M059J (cell line): ENCODE data around the gene MTFR1L. TPM values are rescaled to one million over a fixed set of nuclear protein-coding genes. Genes with fewer than 3 reads are reported as not detected.

Source experiments
- DNase-seq: peaks from one replicate; pipeline ENCODE4 v3.0.0-alpha.2; 2012; ENCODE audit warnings: low read depth
- total RNA-seq: library from RNA; depleted of rRNA; stranded (reverse); fragments of >200 nt; shearing (Covaris generic); gene quantifications from 2 replicates; pipeline ENCODE4 v1.2.3, GENCODE V29; 2014

Gene MTFR1L
- total RNA-seq, 1 experiment from 2014 or later: 45.6 TPM

DNA sequence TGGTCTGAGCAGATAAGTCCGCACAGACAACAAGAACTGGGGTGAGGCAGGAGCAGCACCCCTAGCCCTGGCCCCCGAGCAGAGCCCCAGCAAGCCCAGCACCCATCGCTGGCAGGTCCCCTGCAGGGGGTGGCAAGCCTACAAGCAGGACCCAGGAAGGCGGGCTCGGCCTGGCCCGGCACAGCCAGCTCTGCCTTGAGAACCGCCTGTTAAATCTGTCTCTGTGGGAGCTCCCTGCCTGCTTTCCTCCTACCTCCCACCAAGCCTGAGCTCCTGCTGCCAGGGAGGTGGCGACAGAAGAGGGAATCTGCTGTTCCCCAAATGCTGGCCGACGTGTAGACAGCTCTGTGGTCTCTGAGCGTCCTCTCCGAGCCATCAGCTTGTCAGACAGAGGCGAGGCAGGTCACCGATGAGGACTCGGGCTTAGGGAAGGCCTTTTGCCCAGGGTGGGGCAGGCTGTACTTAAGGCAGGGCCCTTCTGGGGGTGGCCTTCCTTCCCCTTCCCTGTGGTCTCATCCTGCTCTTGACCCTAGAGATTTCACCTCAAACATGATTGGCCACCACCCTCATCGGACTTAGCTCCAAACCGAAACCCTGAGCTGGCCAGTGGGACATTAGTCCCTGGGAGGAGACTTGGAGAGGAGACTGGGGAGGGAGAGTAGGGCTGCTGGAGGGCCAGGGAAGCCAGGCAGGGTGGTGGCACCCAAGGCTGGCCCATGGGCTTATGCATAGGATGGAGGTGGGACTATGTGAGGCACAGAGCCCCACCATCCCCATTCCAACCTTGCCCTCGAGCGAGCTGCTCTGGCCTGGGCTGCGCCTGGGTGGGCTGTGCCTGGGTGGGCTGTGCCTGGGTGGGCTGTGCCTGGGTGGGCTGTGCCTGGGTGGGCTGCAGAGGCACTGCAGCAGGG lies 12.0 kb upstream of the MTFR1L start:
- no peak for DNase-seq

DNA sequence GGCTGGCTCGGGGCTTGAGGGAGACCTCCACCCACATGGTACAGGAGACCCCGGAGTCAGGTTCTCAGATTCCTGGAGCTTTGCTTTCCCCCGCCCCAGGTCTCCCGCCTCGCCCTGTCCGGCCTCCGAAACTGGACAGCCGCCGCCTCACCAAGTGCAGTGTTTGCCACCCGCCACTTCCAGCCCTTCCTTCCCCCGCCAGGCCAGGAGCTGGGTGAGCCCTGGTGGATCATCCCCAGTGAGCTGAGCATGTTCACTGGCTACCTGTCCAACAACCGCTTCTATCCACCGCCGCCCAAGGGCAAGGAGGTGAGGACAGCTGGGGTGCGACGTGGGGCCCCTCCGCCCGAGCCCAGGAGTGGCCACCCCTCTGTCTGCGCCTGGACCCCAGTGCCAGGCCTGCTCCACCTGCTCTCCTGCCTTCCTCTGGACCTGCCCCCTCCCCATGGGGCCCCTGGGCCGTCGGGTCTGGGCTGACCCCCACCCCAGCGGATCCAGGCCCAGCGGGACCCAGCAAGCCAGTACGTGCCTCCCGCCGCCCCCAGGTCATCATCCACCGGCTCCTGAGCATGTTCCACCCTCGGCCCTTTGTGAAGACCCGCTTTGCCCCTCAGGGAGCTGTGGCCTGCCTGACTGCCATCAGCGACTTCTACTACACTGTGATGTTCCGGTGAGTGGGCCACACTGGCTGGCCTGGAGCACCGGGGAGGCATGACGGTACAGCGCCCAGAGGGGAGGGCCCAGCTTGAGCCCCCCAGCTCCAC lies 11.1 kb upstream of the MTFR1L start:
- DNase-seq: no peak

GRCh38 chr1:25809283-25809926 lies 10.3 kb upstream of the MTFR1L start:
- no peak for DNase-seq

GRCh38 chr1:25809929-25810328 lies 9.8 kb upstream of the MTFR1L start:
- no peak for DNase-seq

DNA sequence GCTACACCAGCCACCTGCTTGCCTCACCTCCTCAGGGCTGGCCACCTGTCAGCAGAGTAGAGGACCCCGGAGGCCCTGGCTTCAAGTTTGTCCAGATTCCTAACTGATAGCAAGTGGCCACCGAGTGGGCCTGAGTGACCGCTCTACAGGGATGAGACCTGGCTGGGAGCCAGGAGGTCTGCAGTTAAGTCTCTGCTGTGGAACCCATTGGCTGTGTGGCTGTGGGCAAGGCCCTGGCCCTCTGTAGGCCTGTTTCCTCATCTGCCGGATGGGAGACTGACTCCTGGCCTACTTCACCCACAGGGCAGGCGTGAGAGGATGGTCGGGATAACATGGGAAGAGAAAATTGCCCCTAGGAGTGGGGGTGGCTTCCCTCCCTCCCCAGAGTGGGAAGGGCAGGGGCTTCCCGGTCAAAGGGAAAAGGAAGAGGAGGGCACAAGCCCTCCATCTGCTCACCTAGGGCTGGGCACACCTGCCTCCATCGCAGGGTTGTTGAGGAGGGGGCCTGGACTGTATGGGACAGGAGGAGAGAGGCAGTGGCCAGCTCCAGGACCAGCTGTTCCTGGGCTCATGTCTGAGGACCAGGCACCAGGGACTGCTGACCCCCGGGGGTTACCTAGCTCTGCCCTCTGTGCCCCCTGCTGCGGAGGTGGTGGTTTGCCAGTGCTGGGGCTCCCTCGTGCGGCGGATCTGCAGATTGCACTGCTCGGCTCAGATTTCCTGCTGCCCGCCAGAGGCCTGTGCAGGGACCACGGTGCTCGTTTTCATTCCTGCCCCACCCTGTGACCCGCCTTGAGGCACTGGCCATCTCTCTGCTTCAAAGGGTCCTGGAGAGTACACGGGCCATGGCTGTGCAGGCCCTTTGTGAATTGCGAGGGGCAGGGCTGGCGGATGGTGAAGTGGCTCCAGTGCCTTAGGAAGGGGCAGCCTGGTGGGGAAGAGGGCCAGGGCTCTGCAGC lies 9.1 kb upstream of the MTFR1L start:
- DNase-seq: peak; percentile 42

DNA sequence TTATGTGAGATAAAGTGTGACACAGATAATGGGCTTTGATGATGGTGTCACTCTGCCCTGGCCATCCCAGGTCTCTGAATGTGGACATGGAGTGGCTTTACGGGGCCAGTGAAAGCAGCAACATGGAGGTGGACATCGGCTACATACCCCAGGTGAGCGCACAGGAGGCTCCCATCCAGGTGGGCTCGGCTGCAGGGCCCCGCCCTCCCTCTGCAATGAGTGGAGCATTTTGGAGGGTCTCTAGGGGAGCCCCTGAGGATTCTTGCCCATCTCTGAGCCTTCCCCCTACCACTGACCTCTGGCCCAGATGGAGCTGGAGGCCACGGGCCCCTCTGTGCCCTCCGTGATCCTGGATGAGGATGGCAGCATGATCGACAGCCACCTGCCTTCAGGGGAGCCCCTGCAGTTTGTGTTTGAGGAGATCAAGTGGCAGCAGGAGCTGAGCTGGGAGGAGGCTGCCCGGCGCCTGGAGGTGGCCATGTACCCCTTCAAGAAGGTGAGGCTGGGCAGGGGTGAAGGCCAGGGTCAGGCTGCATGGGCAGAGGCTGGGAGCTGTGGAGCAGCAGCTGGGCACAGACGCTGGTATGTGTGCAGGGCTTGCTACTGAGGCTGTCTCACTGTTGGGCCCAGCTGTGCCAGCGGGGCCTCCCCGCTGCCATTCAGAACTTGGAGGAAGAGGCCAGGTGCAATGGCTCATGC lies 8.2 kb upstream of the MTFR1L start:
- no peak for DNase-seq

DNA sequence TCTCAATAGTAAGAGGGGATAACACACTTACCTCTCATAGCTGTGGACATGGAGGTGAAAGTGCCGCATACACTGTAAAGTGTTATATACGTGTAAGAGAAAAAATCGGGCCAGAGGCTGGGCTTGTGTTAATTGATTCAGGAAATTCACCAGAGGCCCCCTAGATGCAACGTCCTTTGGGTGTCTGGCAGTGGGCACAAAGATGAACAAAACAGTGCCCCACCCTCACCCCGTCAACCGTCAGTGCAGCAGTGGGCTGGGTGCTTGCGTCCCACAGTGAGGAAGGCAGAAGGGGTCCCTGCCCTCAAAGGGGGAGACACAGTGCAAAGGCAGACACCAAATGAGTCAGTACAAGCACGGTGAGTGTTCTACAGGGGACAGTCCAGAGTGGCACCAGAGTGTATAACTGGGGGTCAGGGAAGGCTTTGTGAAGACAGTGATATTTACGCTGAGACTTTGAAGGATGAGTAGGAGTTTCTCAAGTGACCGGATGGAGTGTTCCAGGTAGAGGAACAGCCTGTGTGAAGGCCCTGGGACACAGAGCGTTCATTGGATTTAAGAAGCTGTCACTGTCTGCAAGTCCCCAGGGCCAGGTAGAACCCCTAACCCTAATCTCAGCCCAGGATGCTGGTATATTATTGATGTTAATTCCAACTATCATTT lies 6.6 kb upstream of the MTFR1L start:
- no peak for DNase-seq

DNA sequence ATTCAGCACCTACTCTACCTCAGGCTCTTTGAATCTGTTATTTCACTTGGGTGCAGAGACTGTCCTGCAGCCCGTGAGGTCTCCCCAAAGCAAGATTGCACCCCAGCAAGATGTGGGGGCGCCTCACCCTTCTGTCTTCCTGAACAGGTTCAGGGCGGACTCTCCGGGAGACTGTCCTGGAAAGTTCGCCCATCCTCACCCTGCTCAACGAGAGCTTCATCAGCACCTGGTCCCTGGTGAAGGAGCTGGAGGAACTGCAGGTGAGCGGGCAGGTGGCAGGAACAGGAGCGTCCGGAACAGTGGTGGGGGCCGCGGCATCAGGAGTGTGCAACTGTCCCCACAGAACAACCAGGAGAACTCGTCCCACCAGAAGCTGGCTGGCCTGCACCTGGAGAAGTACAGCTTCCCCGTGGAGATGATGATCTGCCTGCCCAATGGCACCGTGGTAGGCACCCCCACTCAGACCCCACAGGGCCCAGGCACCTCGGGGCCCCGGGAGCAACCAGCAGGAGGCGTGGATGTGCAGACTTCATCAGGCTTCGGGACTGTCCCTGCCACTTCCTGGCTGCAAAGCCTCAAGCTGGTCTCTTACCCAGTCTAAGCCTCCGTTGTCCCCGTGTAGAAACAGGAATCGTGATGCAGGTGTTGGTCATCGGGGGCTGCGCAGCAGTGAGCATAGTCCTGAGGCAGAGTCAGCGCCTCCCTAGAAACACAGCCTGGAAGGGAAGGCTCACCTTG lies 5.9 kb upstream of the MTFR1L start:
- DNase-seq: no peak

GRCh38 chr1:25814549-25815087 lies 5.1 kb upstream of the MTFR1L start:
- DNase-seq: no peak

DNA sequence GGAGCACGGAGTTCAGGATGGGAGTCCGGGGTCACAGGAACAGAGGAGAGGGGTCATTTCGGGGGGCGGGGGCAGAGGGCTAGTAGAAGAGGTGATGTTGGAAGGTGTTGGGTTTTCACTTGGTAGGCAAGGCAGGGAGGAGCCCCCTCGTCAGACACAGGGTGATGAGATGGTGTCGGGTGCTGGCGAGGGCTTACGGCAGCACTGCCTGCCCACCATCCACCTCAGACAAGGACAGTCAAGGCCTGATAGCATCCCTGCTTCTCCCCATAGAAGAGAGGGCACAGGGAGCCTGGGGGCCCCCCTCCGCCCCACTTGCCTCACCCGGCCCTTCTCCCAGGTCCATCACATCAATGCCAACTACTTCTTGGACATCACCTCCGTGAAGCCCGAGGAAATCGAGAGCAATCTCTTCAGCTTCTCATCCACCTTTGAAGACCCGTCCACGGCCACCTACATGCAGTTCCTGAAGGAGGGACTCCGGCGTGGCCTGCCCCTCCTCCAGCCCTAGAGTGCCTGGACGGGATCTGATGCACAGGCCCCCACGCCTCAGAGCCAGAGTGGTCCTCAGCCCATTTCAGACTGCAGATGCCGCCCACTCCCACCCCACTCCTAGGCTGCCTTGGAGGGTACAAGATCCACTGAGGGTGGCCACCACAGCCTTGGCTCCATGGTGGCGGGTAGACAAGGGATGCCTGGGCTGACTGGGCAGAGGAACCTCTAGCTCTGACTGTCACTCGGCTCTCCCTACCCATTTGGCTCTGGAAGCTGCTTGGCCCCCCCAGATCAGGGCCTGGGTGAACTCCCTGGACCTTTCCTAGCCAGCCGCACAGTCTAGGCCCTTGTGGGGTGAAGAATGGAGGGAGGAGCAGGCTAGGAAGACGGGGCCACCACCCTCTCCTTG lies 4.3 kb upstream of the MTFR1L start:
- no peak for DNase-seq

GRCh38 chr1:25816112-25816718 lies 3.5 kb upstream of the MTFR1L start:
- no peak for DNase-seq

DNA sequence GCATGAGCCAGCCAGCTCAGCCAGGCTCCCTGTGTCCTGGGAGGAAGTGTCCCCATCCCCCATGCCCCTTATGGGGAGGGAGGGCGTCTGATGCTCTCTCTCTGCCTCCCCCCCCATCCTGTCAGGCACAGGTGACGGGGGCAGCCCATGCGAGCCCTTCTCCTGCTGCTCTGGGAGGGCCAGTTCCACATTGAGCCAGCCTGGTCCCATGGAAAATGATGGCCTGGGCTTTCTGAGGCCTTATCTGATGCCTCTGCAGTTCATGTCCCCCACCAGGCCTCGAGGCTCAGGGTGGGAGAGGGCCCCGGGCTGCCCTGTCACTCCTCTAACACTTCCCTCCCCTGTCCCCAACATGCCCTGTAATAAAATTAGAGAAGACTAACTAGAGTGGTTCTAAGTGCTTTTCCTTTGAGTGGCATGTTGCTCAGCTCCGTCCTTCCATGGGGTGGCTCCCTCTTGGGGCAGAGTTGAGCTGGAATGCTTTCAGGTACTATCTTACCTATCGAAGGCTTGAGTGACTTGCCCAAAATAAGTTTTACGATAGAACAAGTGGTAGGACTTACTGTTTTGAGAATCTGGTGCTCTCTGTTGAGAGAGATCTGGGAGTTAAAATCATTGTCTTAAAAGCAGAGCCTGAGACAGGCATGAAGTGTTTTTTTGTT lies 1.8 kb upstream of the MTFR1L start:
- no peak for DNase-seq

DNA sequence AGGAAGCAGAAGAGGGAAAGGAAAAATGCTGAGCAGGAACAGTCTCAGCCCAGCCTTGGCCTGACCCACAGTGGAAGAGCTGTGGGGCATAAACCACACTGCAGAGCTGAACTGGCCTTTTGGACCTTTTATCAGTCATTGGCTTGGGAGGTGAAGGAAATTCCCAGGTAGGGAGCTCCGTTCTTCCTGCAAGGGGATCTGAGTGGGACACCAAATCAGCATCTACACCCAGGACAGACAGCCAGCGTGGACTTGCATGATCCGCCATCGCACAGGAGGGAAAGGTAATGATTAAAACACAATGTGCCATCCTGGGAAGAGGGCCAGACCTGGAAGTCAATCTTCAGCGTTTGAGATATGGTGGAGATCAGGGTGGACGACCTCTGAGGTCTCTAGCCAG lies 1.2 kb upstream of the MTFR1L start:
- no peak for DNase-seq

DNA sequence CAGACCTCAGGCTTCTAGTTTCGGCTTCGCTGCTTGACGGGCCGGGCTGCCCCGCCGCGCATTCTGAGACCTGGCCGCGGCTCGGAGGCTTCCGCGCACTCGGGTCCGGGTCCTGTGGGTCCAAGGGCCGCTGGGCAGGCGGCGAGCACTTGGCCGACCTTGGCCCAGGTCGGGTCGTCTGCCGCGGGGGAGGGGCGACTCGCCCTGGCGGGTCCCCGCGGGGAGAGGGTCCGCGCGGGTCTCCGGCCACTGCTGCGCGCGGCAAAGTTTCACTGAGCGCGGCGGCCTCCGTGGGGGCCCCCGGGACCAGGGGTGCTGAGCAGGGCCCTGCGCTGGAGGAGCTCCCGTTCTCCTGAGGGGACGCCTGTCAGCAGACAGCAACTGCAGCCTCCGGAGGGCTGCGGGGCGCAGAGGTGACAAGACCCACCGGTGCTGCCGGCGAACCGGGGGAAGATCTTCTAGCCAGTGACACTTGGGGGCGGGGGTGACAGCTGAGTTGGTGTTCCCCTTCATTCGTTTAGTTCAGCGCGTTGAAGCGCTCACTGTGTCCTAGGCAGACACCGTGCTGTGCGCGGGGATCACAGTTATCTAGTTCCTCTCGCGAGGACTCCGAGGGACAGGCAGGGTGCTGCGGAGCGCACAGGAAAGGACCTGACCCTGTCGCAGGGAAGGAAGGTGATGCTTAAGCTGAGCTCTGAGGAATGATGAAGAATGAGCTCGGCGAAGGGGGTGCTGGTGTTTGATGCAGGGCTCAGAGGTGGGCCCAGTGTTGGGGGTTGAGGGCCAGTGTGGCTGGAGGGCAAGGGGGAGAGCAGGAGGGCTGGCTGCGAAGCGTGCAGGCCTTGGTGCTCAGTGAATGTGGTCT lies 725 bp downstream of the MTFR1L start:
- peak; percentile 80 for DNase-seq

- no peak for DNase-seq
Measured at GRCh38 chr1:25821112-25821476, 1.3 kb downstream of the MTFR1L start.

DNA sequence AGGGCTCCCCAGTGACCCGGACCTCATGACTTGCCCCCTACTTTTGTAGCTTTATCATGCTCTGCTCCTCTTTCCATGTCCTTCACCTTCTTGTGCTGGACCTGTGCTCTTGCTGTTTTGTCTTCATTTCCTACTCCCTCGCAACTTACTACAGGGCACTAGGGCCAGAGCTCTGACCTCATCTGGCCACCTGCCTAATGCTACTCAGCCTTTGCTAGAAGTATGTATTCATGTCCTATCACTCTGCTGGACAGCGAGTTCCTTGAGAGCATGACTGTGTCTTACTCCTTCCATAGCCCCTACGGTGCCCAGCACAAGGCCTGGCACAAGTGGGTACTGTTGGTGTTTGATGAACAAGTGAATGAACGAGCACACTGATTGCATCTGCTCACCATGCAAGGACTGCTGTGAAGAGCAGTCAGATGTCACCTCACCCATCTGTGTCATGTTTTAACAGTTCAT lies 1.9 kb downstream of the MTFR1L start:
- peak; percentile 42 for DNase-seq
